ENCODE measurements around the gene MAPK12. TPM values are rescaled to one million over a fixed set of nuclear protein-coding genes. Genes with fewer than 3 reads are reported as not detected.

The MAPK12 gene
- total RNA-seq, 4 donors from 2014 or later: 12.3 to 32.0 (median 24.1) TPM

GRCh38 chr22:50245214-50246072, 16.0 kb downstream of the MAPK12 start:
- Histone ChIP-seq H3K4me1 (peaks cover 0 to 84% (median 48%) of the 10 kb centered on the region in 4 donors), H3K27me3 (no peaks in the 10 kb centered on the region), H3K36me3 (peaks cover 0 to 29% (median 2%) of the 10 kb centered on the region in 3 donors), H3K9me3 (no peaks in the 10 kb centered on the region), H3K4me3 (peak overlapping the region; percentile 53 to 95 (median 70)), H3K27ac (peak overlapping the region; percentile 58 to 95 (median 91))
- DNase-seq (ENCODE audit: low spot score in 2 of 2): no peak
- WGBS, 2 donors: 16 to 17% methylated on average over 24 to 46 of the region's 53 CpGs
- TF ChIP-seq POLR2A (IDR thresholded peaks at IDR 0.05) (no peak), CTCF (IDR thresholded peaks at IDR 0.05) (no peak), EP300 (IDR thresholded peaks at IDR 0.05) (no peak)

DNA sequence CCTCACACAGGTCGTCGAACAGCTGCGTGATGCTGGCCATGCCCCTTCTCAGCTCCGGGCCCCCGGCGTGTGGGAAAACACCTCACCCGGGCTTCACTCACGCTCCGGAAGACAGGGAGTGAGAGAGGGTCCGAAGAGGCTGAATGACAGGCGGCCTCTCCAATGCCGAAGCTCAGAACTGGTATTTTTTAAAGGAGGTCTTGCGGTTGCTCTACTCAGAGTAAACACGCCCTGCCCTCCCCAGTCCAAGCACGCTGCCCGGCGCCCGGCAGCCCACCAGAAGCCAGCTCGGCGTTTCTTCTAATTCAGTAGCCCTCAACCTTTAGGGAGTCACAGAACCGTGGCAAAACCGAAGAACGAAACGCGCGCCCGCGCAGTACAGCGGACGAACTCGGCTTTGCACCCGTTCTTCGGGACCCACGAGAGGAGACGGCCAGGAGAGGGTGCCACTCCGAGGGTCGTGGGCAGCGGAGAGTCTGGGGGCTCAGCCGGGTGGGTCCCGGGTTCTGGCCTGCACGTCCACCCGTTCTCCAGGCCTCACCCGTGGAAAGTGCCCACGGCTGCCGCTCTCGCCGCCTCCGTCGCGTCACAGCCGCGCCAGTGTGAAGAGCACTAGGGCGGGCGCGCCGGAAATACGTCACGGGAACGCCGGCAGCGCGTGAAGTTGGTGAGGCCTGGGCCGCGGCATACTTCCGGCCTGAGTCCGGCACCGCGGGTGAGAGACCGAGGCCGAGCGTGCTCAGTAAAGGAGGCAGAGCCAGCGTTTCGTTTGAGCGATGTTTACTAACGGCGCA, 16.9 kb downstream of the MAPK12 start, which contains the start of gene TUBGCP6:
Gene TUBGCP6, minus strand, starts transcription at position 604 of the 794 bp plus-strand sequence. Its CDS starts 564 bp downstream, at position 40.
- Histone ChIP-seq H3K27me3 (no peaks in the 10 kb centered on the region), H3K4me3 (peak within 1 kb of the TSS; percentile 53 to 95 (median 70)), H3K36me3 (peaks cover 0 to 37% (median 7%) of the 10 kb centered on the region in 3 donors), H3K9me3 (no peaks in the 10 kb centered on the region), H3K27ac (peak within 1 kb of the TSS; percentile 58 to 95 (median 91)), H3K4me1 (peaks cover 0 to 81% (median 41%) of the 10 kb centered on the region in 4 donors)
- 0% methylated on average over 39 to 56 of the region's 76 CpGs for WGBS, 2 donors
- peak; percentile 89 to 91 for DNase-seq (ENCODE audit: low spot score in 2 of 2)
- TF ChIP-seq POLR2A (IDR thresholded peaks at IDR 0.05) (peak; percentile 63 to 71), CTCF (IDR thresholded peaks at IDR 0.05) (peak in 3 of 5 experiments; percentile 10 to 70 (median 57)), EP300 (IDR thresholded peaks at IDR 0.05) (peak; percentile 92 to 97)

DNA sequence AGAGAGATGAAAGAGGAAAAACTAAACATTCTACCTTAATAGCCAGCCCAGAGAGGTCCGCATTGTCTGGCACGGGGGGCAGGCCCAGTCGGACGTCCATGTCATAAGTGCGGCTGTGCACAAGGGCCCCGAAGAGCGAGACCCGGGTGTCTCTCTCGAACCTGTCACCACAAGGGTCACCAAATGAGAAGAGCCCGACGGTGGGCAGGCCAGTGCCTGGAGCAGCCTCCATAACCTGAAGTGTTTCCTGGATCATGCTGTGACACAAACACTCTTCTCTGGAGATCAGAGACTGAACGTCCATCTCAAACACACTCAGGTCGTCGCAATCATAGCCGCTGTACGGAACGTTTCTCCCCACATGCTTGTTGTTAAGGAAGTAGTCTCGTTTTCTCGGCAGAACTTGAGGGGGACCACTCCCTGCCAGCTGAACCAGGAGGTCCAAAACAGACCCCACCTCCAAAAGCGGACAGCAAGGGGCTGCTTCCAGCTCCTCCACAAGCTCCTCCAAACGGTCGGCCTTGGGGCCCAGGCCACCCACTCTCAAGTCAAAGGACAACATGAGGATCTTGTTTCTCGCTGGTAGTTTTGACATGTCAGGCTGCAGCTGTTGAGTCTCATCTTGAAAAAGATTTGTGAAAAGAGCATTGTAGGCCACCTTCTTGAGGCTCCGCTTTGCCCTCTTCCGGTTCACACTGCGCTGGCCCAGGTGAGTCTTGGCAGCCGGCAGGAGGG, 17.6 kb downstream of the MAPK12 start:
- no peak for TF ChIP-seq CTCF (IDR thresholded peaks at IDR 0.05)
- no peak for TF ChIP-seq POLR2A (IDR thresholded peaks at IDR 0.05)
- TF ChIP-seq EP300 (IDR thresholded peaks at IDR 0.05): no peak
- no peak for DNase-seq (ENCODE audit: low spot score in 2 of 2)
- H3K4me3 ChIP-seq: peak overlapping the region; percentile 53 to 95 (median 70)
- 24 to 29% methylated on average over 22 to 24 of the region's 27 CpGs for WGBS, 2 donors
- H3K4me1 ChIP-seq: peaks cover 0 to 74% (median 40%) of the 10 kb centered on the region in 4 donors
- H3K36me3 ChIP-seq: peaks cover 0 to 45% (median 7%) of the 10 kb centered on the region in 3 donors
- H3K27ac ChIP-seq: peak overlapping the region in 3 of 4 donors; percentile 91 to 95 (median 91)
- no peaks in the 10 kb centered on the region for H3K27me3 ChIP-seq
- H3K9me3 ChIP-seq: no peaks in the 10 kb centered on the region

GRCh38 chr22:50242406-50242949, 19.0 kb downstream of the MAPK12 start:
- 54 to 60% methylated on average over 14 of the region's 14 CpGs for WGBS, 2 donors
- Histone ChIP-seq H3K36me3 (peaks cover 0 to 50% (median 7%) of the 10 kb centered on the region in 3 donors), H3K4me3 (peak overlapping the region in 3 of 4 donors; percentile 5 to 95 (median 19)), H3K27me3 (no peaks in the 10 kb centered on the region), H3K4me1 (peaks cover 0 to 62% (median 40%) of the 10 kb centered on the region in 4 donors), H3K27ac (no peak overlapping the region), H3K9me3 (no peaks in the 10 kb centered on the region)
- TF ChIP-seq EP300 (IDR thresholded peaks at IDR 0.05): no peak
- TF ChIP-seq CTCF (IDR thresholded peaks at IDR 0.05): no peak
- no peak for TF ChIP-seq POLR2A (IDR thresholded peaks at IDR 0.05)
- no peak for DNase-seq (ENCODE audit: low spot score in 2 of 2)
